Esophagus squamous epithelium (tissue), 5 donors: ENCODE results near the gene CPXM2. TPM values are rescaled to one million over a fixed set of nuclear protein-coding genes. Genes with fewer than 3 reads are reported as not detected.

Experiments used
- DNase-seq: peaks from one replicate; lab custom pipeline; 2025; lab: John Stamatoyannopoulos, UW
- H3K27ac ChIP-seq, 4 donors: fragments of 200-600 bp; sonication (generic); one replicate each; pipeline ENCODE4 v1.5.1; 2016 to 2019; ENCODE audit warnings: mild to moderate bottlenecking in 1 of 4
- H3K27me3 ChIP-seq, 4 donors: fragments of 200-600 bp; sonication (generic); 1 replicate in 3 of 4; 2 replicates in 1 of 4; pipeline versions ENCODE4 v1.5.1 to v1.6.0; 2017 to 2021; ENCODE audit warnings: antibody characterized with exemption in 1 of 4
- H3K36me3 ChIP-seq, 3 donors: fragments of 200-600 bp; sonication (generic); one replicate each; pipeline ENCODE4 v1.5.1; 2016 to 2019
- H3K4me1 ChIP-seq, 3 donors: fragments of 200-600 bp; sonication (generic); one replicate each; pipeline ENCODE4 v1.5.1; 2017 to 2019
- H3K4me3 ChIP-seq, 4 donors: fragments of 200-600 bp; sonication (generic); 1 replicate in 3 of 4; 2 replicates in 1 of 4; pipeline ENCODE4 v1.5.1; 2016 to 2019; ENCODE audit warnings: mild to moderate bottlenecking in 2 of 4, moderate library complexity in 1 of 4
- H3K9me3 ChIP-seq, 3 donors: fragments of 200-600 bp; sonication (generic); one replicate each; pipeline ENCODE4 v1.5.1; 2016 to 2019
- POLR2A ChIP-seq, 4 donors: fragments of 450-650 bp; IDR thresholded peaks; one replicate each; pipeline ENCODE4 v1.6.1; 2017; ENCODE audit warnings: antibody characterized with exemption in 4 of 4, mild to moderate bottlenecking in 4 of 4, moderate library complexity in 3 of 4
- WGBS, 2 donors: methylation state at CpG; one replicate each; pipeline ENCODE4 v1.1.5; 2018; 5-methylcytosine and 5-hydroxymethylcytosine counted together
- intact Hi-C: fragments of 100-400 bp; cut with DNase I; formaldehyde crosslinking; loops from one replicate; pipeline ENCODE4 v1.15.0; 2022
- total RNA-seq, 4 donors: library from RNA; depleted of rRNA; stranded (reverse); fragments of >200 nt; gene quantifications; one replicate each; pipeline ENCODE4 v1.1.0, GENCODE V29; 2016
- TF ChIP-seq, protein P1 (sequence below), 6 experiments: fragments of 450-650 bp in 4 of 6; fragments of 200-600 bp in 2 of 6; sonication (generic) in 2 of 6; IDR thresholded peaks; one replicate each; pipeline ENCODE4 v1.5.1; 2016 to 2019; ENCODE audit warnings: antibody characterized with exemption in 6 of 6, mild to moderate bottlenecking in 4 of 6, moderate library complexity in 4 of 6
- donor health status: DM: yes; HTN: yes; CAD: no.

The CPXM2 gene
- total RNA-seq, 4 donors from 2014 or later, result 2.5 to 9.2 (median 3.0) TPM

DNA sequence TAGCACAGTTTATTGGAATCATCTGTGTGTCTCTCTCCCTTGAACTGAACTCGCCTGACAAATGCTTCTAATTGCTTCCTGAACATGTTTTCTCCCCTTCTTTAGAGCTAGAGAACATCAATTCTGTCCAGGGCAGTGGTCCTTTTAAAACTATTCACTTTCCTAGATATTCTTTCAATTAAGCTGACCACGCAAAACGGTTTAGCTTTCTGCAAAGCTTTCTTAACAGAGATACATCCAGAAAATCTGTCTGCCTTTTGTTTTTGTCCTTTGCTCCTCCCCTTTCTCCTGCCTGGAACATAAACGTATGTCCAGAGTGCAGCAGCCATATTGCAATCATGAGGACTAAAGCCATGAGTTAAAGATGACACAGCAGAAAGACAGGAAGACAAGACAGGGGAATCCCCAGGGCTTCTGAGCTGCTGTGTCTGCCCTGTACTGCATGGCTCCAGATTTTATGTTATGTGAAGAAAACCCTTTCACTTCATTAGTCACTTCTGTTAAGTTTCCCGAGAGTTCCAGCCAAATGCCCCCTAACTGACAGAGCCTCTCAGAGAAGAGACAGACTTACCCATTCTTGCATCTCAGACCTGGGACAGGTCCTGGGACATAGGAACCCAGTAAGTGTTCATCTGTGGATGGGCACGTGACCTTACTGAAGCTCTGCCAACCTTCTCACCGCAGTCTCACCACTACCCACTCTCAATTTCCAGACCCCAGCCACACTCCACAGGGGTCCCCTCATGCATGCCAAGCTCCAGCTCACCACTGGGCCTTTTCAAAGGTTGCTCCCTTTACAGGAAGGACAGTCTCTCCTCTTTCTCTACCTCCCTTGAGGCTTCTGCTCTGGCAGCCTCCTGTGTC is 35.0 kb upstream of the CPXM2 start:
- peaks cover 0 to 5% (median 5%) of the 10 kb centered on the region in 3 donors for H3K4me1 ChIP-seq
- H3K27ac ChIP-seq, result no peak overlapping the region
- no peak overlapping the region for H3K4me3 ChIP-seq
- peaks cover 0 to 6% (median 0%) of the 10 kb centered on the region in 4 donors for H3K27me3 ChIP-seq
- DNase-seq, result no peak
- no peaks in the 10 kb centered on the region for H3K36me3 ChIP-seq
- peaks cover 0 to 14% (median 5%) of the 10 kb centered on the region in 3 donors for H3K9me3 ChIP-seq
- 37 to 43% methylated on average over 7 of the region's 7 CpGs for WGBS, 2 donors
- no peak for TF ChIP-seq POLR2A (IDR thresholded peaks at IDR 0.05)
- TF ChIP-seq, protein P1, sequence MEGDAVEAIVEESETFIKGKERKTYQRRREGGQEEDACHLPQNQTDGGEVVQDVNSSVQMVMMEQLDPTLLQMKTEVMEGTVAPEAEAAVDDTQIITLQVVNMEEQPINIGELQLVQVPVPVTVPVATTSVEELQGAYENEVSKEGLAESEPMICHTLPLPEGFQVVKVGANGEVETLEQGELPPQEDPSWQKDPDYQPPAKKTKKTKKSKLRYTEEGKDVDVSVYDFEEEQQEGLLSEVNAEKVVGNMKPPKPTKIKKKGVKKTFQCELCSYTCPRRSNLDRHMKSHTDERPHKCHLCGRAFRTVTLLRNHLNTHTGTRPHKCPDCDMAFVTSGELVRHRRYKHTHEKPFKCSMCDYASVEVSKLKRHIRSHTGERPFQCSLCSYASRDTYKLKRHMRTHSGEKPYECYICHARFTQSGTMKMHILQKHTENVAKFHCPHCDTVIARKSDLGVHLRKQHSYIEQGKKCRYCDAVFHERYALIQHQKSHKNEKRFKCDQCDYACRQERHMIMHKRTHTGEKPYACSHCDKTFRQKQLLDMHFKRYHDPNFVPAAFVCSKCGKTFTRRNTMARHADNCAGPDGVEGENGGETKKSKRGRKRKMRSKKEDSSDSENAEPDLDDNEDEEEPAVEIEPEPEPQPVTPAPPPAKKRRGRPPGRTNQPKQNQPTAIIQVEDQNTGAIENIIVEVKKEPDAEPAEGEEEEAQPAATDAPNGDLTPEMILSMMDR (IDR thresholded peaks at IDR 0.05), result no peak
- intact Hi-C loops, result no loop called here

DNA sequence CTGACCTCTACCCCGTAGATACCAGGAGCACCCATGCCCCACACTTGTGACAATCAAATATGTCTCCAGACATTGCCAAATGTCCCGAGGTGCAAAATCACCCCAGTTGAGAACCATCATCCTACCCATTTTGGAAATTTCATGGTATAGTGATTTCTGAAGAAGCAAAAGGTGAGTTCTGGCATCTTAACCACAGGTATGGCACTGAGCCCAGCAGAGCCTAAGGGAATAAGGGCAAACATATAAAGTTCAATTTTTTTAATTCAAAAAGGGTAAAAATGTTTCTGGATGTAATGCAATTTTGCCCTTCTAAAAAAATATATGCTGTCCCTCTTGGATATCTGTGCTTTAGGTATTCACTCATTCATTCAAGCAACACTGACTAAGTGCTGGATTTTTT is 30.5 kb upstream of the CPXM2 start:
- Histone ChIP-seq H3K4me1 (no peaks in the 10 kb centered on the region), H3K9me3 (peaks cover 0 to 11% (median 0%) of the 10 kb centered on the region in 3 donors), H3K27me3 (peaks cover 0 to 2% (median 0%) of the 10 kb centered on the region in 4 donors), H3K4me3 (no peak overlapping the region), H3K36me3 (no peaks in the 10 kb centered on the region), H3K27ac (no peak overlapping the region)
- intact Hi-C loops, result no loop called here
- TF ChIP-seq POLR2A (IDR thresholded peaks at IDR 0.05), result no peak
- TF ChIP-seq, protein P1 (IDR thresholded peaks at IDR 0.05), result no peak
- DNase-seq, result no peak
- WGBS, 2 donors, result 15 to 63% methylated on average over 1 of the region's 2 CpGs

DNA sequence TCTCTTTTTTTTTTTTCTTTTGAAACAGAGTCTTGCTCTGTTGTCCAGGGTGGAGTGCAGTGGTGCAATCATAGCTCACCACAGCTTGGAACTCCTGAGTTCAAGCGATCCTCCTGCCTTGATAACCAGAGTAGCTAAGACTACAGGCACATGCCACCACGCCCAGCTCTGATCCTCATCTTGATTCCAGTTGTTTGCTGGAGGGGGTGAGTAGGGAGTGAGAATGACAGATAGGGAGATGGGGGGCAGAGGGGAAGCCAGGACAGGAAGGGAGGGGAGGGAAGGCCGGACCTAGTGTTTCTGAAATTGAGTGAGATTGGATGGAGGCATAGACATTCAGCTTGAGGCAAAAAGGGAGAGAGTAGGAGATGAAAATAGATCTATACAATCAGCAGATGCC is 25.2 kb upstream of the CPXM2 start:
- TF ChIP-seq POLR2A (IDR thresholded peaks at IDR 0.05), result no peak
- TF ChIP-seq, protein P1 (IDR thresholded peaks at IDR 0.05), result no peak

DNA sequence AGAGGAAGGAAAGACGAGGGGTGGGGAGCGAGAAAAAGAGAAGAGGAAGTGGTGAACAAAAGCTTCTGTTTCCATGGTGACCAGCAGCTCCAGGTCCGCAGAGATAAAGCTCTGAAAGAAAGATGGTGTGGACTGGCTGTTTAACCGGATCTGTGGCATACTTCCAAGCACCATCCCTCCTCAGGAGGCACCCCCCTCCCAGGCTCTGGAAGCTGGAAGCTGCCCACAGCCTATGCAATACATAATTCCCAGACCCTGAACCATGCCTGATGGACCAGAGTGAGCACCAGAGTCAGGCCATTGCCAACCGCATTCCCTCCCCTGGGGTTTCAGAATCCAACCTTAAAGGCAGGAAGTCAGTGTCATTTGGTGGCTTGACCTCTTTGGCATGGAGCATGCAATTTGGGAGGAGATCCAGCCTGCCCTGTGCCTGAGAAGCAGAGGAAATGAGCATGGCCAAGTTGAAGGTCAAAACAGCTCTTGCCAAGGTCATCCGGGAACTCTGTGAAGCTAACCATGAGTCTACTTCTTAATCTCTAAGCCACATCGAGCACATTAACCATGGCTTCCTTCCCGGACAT is 22.2 kb upstream of the CPXM2 start:
- WGBS, 2 donors, result 50 to 55% methylated on average over 8 of the region's 8 CpGs
- peaks cover 0 to 28% (median 0%) of the 10 kb centered on the region in 4 donors for H3K27me3 ChIP-seq
- peaks cover 0 to 1% (median 0%) of the 10 kb centered on the region in 3 donors for H3K9me3 ChIP-seq
- intact Hi-C loops, result no loop called here
- no peaks in the 10 kb centered on the region for H3K36me3 ChIP-seq
- DNase-seq, result no peak
- H3K4me3 ChIP-seq, result no peak overlapping the region
- peaks cover 3 to 22% (median 4%) of the 10 kb centered on the region in 3 donors for H3K4me1 ChIP-seq
- peak overlapping the region in 1 of 4 donors; percentile 34 for H3K27ac ChIP-seq
- TF ChIP-seq, protein P1 (IDR thresholded peaks at IDR 0.05), result no peak
- no peak for TF ChIP-seq POLR2A (IDR thresholded peaks at IDR 0.05)

More for the DNA sequence above, 25.2 kb upstream of the CPXM2 start:
- intact Hi-C loops, result no loop called here
- Histone ChIP-seq H3K4me3 (no peak overlapping the region), H3K4me1 (peaks cover 3 to 20% (median 4%) of the 10 kb centered on the region in 3 donors), H3K27ac (no peak overlapping the region), H3K9me3 (peaks cover 0 to 11% (median 0%) of the 10 kb centered on the region in 3 donors), H3K36me3 (no peaks in the 10 kb centered on the region), H3K27me3 (peaks cover 0 to 11% (median 0%) of the 10 kb centered on the region in 4 donors)
- 53 to 61% methylated on average over 2 to 3 of the region's 3 CpGs for WGBS, 2 donors
- no peak for DNase-seq

DNA sequence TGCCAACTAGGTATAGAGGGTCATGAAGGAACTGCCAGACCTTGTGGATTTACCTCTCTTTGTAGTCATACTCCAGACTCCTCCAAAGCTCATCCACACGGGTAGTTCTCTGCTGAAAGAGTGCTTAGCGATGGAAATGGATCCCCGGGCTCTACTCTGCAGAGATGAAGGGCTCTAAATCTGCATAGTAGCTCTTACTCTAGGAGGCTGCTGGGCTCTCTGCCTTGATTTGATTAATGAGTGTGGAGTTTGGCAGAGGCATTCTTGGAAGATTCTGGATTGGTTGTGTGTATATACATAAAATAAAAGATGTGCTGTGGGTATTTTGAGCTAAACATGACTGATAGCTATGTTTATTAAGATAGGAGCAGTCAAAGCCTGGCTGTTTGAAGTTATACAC is 21.3 kb upstream of the CPXM2 start:
- no peak overlapping the region for H3K4me3 ChIP-seq
- H3K36me3 ChIP-seq, result no peaks in the 10 kb centered on the region
- TF ChIP-seq POLR2A (IDR thresholded peaks at IDR 0.05), result no peak
- TF ChIP-seq, protein P1 (IDR thresholded peaks at IDR 0.05), result no peak
- intact Hi-C loops, result no loop called here
- H3K27me3 ChIP-seq, result peaks cover 0 to 30% (median 0%) of the 10 kb centered on the region in 4 donors
- DNase-seq, result no peak
- H3K9me3 ChIP-seq, result no peaks in the 10 kb centered on the region
- 8 to 23% methylated on average over 3 of the region's 3 CpGs for WGBS, 2 donors
- H3K4me1 ChIP-seq, result peaks cover 3 to 22% (median 4%) of the 10 kb centered on the region in 3 donors
- peak overlapping the region in 1 of 4 donors; percentile 34 for H3K27ac ChIP-seq
